GM12865 (cell line): ENCODE measurements around the gene DNAJC6.
"Not testable (repeated sequence)": the region's sequence is repeated elsewhere in the genome, so short reads cannot be mapped to it uniquely, and the experiment has no call there.

Source experiments
- DNase-seq: peaks from one replicate; pipeline ENCODE4 v3.0.0; 2010; ENCODE audit warnings: low read depth
- H3K4me3 ChIP-seq: 2 replicates; pipeline ENCODE4 v1.5.1; 2011; ENCODE audit warnings: mild to moderate bottlenecking, low read depth, low read length, control low read depth
- TF ChIP-seq, protein P1 (sequence below): IDR thresholded peaks from 2 replicates; pipeline ENCODE4 v1.5.1; 2011; ENCODE audit warnings: low read length, control low read depth, low read depth, inconsistent platforms; ENCODE audit not compliant: insufficient read depth; ENCODE audit errors: missing control alignments

The DNAJC6 gene

GRCh38 chr1:65441464-65441863 is 132.1 kb downstream of the DNAJC6 start:
- H3K4me3 ChIP-seq, result no peak overlapping the region
- TF ChIP-seq, protein P1, sequence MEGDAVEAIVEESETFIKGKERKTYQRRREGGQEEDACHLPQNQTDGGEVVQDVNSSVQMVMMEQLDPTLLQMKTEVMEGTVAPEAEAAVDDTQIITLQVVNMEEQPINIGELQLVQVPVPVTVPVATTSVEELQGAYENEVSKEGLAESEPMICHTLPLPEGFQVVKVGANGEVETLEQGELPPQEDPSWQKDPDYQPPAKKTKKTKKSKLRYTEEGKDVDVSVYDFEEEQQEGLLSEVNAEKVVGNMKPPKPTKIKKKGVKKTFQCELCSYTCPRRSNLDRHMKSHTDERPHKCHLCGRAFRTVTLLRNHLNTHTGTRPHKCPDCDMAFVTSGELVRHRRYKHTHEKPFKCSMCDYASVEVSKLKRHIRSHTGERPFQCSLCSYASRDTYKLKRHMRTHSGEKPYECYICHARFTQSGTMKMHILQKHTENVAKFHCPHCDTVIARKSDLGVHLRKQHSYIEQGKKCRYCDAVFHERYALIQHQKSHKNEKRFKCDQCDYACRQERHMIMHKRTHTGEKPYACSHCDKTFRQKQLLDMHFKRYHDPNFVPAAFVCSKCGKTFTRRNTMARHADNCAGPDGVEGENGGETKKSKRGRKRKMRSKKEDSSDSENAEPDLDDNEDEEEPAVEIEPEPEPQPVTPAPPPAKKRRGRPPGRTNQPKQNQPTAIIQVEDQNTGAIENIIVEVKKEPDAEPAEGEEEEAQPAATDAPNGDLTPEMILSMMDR, result no peak
- DNase-seq, result no peak

DNA sequence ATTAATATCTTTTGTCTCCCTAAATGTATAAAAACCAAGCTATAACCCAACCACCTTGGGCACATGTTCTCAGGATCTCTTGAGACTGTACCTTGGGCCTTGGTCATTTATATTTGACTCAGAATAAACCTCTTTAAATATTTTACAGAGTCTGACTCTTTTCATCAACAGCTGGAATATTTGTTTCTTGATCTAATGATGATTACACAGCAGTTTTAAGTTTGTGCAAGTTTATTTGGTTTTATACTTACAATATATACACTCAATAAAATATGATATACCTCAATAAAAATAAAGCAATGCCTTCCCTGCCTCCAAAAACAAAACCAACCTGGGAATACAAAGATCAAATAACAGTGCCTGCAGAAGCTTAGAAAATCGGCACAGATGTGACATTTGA is 133.1 kb downstream of the DNAJC6 start:
- H3K4me3 ChIP-seq, result no peak overlapping the region
- no peak for DNase-seq
- TF ChIP-seq, protein P1, result no peak

- TF ChIP-seq, protein P1, result no peak
- no peak for DNase-seq
- no peak overlapping the region for H3K4me3 ChIP-seq
Observed at GRCh38 chr1:65443647-65444046, 134.3 kb downstream of the DNAJC6 start.

GRCh38 chr1:65444128-65444640 is 134.8 kb downstream of the DNAJC6 start:
- TF ChIP-seq, protein P1, result no peak
- no peak for DNase-seq
- H3K4me3 ChIP-seq, result no peak overlapping the region

DNA sequence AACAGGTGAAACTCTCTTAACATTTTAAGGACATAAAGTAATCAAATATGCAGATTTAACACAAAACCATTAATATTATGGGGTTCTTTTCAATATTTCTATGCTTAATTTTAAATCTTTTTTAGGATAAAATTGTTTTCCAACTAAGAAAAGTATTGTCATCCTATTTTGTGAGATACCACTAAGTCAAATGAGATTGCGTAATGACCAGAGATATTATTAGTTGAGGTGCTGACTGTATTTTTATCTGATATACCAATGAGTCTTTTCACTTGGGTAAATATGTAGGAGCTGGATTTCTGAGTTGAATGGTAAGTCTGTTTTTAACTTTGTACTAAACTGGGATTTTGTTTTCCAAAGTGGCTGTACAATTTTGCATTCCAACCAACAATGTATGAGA is 136.5 kb downstream of the DNAJC6 start:
- no peak overlapping the region for H3K4me3 ChIP-seq
- no peak for DNase-seq
- TF ChIP-seq, protein P1, result no peak

- H3K4me3 ChIP-seq, result no peak overlapping the region
- no peak for DNase-seq
- TF ChIP-seq, protein P1, result no peak
Observed at GRCh38 chr1:65449214-65449823, 140.0 kb downstream of the DNAJC6 start.

DNA sequence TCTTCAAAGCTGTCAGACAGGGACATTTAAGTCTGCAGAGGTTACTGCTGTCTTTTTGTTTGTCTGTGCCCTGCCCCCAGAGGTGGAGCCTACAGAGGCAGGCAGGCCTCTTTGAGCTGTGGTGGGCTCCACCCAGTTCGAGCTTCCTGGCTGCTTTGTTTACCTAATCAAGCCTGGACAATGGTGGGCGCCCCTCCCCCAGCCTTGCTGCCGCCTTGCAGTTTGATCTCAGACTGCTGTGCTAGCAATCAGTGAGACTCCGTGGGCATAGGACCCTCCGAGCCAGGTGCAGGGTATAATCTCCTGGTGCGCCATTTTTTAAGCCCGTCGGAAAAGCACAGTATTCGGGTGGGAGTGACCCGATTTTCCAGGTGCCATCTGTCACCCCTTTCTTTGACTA is 146.3 kb downstream of the DNAJC6 start:
- not testable (repeated sequence) for H3K4me3 ChIP-seq, DNase-seq

DNA sequence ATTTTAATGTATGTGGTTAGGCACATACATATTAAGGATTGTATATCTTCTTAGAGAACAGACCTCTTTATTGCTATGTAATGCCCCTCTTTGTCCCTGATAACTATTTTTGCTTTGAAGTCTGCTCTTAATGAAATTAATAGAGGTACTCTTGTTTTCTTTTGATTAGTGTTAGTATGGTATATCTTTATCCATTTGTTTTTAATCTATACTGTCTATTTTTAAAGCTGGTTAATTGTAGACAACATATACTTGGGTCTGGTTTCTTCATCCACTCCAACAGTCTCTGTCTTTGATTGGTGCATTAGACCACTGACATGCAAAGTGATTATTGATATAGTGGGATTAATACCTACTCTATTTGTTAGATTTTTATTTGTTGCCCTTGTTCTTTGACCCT is 147.1 kb downstream of the DNAJC6 start:
- DNase-seq, result no peak
- TF ChIP-seq, protein P1, result no peak
- H3K4me3 ChIP-seq, result no peak overlapping the region
